HG03103 (cell line): ENCODE measurements around the gene NPS.

Source experiments
- ATAC-seq: cut with Tn5 transposase; IDR thresholded peaks from one replicate; pipeline ENCODE4 v1.9.1; 2021; ENCODE audit warnings: low read depth; ENCODE audit not compliant: unreplicated experiment

NPS gene

GRCh38 chr10:127553417-127553816 is 4.3 kb downstream of the NPS start:
- ATAC-seq = no peak

DNA sequence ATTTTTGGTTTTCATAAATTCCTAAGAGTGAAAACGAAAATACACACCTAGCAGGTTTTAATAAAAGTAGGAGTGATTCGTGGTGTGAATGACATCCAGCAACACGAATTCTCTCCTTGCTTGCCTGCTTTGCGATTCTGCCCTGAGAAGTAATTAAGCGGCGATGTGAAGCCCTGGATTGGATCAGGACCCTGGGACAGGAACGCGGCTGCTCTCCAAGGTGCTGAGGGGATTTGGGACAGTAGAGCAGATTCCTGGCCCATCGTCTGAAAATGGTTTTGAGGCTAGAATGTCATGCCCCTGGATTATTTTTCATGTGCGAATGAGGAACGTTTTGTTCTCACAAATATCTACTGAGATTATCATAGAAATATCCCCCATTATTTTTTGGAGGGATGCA is 7.8 kb downstream of the NPS start:
- ATAC-seq = no peak

GRCh38 chr10:127561647-127562046 is 12.5 kb downstream of the NPS start:
- no peak for ATAC-seq

- no peak for ATAC-seq
These were observed 14.8 kb downstream of the NPS start for GRCh38 chr10:127563718-127564553.

DNA sequence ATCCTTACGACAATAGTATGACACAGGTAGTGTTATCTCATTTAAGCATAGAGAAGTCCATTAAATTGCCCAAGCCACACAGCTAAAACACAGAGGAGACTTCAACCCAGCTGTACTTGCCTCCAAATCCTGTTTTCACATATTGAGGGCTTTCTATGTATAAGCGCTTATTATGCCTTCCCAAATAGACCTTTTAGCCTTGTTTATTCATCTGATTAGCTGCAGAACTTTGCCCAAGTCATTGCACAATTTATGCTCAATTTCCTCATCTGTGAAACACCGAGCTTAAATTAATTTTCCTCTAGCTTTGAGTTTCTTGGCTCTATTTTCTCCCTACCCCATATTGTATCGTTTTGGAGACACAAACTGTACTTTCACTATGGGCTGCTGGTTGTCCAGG is 15.5 kb downstream of the NPS start:
- ATAC-seq = no peak

DNA sequence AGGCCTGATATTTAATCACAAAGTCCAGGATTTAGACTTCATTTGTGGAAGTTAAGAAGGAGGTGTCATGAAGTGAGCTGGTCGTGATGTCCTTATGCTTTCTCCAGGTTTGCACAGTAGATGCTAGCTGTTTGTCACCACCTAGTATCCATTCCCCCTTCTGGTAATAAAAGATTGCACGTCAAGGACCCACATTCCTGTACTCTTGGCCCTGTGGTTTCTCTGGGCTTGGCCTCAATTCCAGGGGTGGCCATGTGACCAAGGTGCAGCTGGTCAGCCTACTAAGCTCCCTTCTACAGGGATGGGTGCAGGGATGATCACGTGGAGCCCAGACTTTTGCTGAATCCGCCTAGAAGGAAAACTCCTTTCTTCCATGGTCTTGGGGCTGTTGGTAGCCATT is 16.5 kb downstream of the NPS start:
- no peak for ATAC-seq

DNA sequence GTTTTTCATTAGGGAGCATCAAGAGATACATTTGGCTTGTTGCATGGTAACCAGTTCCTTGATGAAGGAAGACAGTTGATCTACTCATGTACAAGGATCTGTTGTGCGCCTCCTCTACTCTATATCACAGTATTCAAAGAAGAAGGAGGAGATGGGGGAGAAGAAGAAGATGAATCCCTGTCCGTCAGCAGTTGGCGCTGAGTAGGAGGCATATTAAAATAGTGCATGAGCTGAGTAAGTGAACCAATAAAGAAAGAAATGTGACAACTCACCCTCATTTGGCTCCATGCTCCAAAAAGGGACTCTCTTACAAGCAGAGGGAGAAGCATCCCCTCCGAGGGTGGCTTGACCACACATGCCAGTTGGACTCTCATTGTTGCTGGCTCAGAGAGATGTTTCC is 20.1 kb downstream of the NPS start:
- no peak for ATAC-seq

DNA sequence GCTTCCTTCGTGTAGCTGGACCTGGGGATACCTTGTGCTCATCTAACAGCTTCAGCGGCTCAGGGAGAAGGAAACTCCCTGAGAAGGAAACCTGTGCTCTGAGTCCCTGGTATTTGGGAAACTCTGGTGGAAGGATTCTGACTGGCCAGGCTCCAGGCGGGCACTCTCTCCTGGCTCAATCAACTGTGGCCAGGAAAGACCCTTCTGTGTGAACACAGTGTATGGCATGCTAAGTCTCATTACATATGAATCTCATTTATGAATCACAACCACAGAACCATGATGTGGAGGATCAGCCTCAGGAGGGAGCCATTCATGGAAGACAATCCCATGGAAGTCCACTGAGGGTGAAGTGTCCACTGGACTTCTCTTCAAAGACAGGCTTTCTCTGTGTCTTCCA is 20.9 kb downstream of the NPS start:
- no peak for ATAC-seq

- no peak for ATAC-seq
These were observed 22.3 kb downstream of the NPS start for GRCh38 chr10:127571386-127571785.

GRCh38 chr10:127576051-127576450 is 26.9 kb downstream of the NPS start:
- no peak for ATAC-seq

- ATAC-seq = no peak
These were observed 27.6 kb downstream of the NPS start for GRCh38 chr10:127576740-127577161.

DNA sequence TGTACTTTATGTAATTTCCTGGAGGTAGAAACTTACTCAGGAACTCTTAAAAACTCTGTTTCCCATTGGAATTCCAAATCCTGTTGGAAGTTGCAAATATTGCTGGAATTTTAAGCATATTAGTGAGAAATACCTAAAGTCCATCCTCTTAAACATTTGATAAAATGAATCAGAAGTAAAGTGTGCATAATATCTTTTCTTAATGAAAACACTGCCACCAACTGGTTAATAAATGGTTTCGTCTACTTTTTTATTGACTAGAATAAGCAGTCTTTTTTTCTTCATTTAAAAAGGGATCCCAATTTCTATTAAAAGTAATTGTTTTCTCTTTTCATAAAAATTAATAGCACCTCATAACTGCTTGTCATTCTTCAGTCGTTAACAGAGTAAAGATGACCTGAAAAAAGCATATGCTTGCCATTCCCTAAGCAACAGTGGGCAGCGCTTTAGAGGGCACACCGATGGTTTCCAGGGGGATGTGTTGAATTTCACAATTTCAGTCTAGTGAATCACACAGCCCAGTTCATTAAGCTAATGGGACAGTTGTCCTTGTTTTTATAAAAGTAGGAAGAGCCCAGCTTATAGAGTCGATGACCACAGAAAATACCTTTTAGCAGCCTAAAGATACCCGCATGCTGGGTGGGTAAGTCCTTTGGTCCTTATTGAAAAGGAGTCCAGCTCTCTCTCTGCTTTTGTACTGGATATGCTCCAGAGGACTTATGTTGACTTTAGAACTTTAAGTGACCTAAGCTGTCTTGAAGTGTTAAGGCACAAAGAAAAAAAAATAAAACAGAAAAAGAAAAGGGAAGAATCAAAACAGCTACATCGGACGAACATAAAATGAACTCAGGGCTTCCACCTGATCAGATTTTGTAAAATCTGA is 28.5 kb downstream of the NPS start:
- no peak for ATAC-seq

- ATAC-seq = no peak
These were observed 29.3 kb downstream of the NPS start for GRCh38 chr10:127578259-127578960.

DNA sequence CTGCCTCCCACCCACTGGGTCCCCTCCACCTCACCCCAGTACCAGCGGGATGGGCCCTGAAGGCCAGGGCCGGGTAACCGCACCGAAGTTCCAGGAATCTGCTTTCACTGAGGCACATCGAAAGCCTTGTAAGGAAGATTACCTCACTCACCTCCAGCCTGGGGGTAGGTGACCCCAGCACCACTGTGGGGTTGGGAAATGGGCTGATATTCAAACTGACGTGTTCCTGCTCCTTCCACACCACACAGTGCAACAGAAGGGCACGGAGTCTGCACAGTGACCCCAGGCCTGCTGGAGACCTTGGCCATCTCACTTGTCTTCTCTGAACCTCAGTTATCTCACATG is 29.8 kb downstream of the NPS start:
- no peak for ATAC-seq

- ATAC-seq = no peak
These were observed 30.5 kb downstream of the NPS start for GRCh38 chr10:127579640-127580039.

DNA sequence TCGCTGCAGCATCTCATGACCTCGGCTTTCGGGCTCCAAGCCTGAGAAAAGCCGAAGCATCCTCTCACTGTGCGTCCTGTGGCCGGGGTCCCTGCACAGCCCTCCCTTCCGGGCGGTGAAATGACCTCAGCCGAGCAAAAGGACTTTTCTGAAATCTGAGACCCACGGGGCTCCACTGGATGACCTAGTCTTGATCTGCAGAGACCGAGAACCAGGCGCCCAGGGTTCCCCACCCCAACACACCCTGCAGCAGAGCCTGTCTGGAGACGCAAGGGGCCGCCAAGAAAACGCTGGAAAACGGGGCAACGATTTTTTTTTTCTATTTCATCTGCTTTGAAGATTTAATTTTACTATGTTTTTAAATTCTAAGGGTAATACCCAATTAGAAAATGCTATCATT is 31.7 kb downstream of the NPS start:
- ATAC-seq = no peak

- no peak for ATAC-seq
These were observed 36.5 kb downstream of the NPS start for GRCh38 chr10:127585519-127586023.

- no peak for ATAC-seq
These were observed 38.7 kb downstream of the NPS start for GRCh38 chr10:127587668-127588365.

DNA sequence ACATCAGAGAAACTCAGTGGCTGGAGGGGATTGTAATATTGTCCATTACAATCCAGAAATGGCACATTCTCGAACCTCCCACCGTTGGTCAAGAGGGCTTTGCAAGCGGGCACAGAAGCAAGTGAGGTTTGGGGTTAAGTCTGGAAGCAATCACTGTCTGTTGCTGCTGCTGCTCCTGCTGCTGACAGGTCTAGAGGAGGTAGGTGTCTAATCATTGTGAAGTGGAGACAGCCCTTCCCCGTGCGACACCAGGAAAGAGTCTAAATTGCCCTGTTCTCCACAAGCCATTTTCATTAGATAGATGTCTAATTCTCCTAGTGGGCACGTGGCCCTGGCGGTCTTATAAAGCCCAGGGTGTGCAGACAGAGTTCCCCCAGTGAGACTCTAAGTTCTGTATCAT is 43.5 kb downstream of the NPS start:
- ATAC-seq = no peak

- no peak for ATAC-seq
These were observed 51.4 kb downstream of the NPS start for GRCh38 chr10:127600479-127600878.
